ENCODE results near the gene ALDH16A1. TPM values are rescaled to one million over a fixed set of nuclear protein-coding genes. Genes with fewer than 3 reads are reported as not detected.

ALDH16A1 gene
- total and polyA plus RNA-seq, 2 of the 8 experiments (the other 6 are each of a cell fraction or from before 2014, with no cell fraction given): 30.5 to 34.3 TPM

DNA sequence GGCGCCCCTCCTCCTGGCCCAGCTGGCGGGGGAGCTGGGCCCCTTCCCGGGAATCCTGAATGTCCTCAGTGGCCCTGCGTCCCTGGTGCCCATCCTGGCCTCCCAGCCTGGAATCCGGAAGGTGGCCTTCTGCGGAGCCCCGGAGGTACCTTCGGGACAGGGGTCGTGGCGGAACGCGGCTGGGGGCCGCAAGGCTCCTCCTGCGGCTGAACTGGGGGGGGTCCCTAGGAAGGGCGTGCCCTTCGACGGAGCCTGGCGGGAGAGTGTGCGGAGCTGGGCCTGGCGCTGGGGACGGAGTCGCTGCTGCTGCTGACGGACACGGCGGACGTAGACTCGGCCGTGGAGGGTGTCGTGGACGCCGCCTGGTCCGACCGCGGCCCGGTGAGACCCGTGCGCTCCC is 8.6 kb downstream of the ALDH16A1 start (continued):
- TF ChIP-seq, protein P1, sequence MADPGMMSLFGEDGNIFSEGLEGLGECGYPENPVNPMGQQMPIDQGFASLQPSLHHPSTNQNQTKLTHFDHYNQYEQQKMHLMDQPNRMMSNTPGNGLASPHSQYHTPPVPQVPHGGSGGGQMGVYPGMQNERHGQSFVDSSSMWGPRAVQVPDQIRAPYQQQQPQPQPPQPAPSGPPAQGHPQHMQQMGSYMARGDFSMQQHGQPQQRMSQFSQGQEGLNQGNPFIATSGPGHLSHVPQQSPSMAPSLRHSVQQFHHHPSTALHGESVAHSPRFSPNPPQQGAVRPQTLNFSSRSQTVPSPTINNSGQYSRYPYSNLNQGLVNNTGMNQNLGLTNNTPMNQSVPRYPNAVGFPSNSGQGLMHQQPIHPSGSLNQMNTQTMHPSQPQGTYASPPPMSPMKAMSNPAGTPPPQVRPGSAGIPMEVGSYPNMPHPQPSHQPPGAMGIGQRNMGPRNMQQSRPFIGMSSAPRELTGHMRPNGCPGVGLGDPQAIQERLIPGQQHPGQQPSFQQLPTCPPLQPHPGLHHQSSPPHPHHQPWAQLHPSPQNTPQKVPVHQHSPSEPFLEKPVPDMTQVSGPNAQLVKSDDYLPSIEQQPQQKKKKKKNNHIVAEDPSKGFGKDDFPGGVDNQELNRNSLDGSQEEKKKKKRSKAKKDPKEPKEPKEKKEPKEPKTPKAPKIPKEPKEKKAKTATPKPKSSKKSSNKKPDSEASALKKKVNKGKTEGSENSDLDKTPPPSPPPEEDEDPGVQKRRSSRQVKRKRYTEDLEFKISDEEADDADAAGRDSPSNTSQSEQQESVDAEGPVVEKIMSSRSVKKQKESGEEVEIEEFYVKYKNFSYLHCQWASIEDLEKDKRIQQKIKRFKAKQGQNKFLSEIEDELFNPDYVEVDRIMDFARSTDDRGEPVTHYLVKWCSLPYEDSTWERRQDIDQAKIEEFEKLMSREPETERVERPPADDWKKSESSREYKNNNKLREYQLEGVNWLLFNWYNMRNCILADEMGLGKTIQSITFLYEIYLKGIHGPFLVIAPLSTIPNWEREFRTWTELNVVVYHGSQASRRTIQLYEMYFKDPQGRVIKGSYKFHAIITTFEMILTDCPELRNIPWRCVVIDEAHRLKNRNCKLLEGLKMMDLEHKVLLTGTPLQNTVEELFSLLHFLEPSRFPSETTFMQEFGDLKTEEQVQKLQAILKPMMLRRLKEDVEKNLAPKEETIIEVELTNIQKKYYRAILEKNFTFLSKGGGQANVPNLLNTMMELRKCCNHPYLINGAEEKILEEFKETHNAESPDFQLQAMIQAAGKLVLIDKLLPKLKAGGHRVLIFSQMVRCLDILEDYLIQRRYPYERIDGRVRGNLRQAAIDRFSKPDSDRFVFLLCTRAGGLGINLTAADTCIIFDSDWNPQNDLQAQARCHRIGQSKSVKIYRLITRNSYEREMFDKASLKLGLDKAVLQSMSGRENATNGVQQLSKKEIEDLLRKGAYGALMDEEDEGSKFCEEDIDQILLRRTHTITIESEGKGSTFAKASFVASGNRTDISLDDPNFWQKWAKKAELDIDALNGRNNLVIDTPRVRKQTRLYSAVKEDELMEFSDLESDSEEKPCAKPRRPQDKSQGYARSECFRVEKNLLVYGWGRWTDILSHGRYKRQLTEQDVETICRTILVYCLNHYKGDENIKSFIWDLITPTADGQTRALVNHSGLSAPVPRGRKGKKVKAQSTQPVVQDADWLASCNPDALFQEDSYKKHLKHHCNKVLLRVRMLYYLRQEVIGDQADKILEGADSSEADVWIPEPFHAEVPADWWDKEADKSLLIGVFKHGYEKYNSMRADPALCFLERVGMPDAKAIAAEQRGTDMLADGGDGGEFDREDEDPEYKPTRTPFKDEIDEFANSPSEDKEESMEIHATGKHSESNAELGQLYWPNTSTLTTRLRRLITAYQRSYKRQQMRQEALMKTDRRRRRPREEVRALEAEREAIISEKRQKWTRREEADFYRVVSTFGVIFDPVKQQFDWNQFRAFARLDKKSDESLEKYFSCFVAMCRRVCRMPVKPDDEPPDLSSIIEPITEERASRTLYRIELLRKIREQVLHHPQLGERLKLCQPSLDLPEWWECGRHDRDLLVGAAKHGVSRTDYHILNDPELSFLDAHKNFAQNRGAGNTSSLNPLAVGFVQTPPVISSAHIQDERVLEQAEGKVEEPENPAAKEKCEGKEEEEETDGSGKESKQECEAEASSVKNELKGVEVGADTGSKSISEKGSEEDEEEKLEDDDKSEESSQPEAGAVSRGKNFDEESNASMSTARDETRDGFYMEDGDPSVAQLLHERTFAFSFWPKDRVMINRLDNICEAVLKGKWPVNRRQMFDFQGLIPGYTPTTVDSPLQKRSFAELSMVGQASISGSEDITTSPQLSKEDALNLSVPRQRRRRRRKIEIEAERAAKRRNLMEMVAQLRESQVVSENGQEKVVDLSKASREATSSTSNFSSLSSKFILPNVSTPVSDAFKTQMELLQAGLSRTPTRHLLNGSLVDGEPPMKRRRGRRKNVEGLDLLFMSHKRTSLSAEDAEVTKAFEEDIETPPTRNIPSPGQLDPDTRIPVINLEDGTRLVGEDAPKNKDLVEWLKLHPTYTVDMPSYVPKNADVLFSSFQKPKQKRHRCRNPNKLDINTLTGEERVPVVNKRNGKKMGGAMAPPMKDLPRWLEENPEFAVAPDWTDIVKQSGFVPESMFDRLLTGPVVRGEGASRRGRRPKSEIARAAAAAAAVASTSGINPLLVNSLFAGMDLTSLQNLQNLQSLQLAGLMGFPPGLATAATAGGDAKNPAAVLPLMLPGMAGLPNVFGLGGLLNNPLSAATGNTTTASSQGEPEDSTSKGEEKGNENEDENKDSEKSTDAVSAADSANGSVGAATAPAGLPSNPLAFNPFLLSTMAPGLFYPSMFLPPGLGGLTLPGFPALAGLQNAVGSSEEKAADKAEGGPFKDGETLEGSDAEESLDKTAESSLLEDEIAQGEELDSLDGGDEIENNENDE (IDR thresholded peaks at IDR 0.05; ENCODE audit: insufficient replicate concordance, low read length): no peak
- no peak for TF ChIP-seq CREB1 (IDR thresholded peaks at IDR 0.05)
- no peak for TF ChIP-seq CEBPB (IDR thresholded peaks at IDR 0.05; ENCODE audit: low read depth, low read length)
- TF ChIP-seq TAF7 (optimal IDR thresholded peaks at IDR 0.05; ENCODE audit: borderline replicate concordance, low read depth, low read length): no peak
- no peak for TF ChIP-seq RXRA (IDR thresholded peaks at IDR 0.05; ENCODE audit: insufficient read depth, low read depth, low read length)
- TF ChIP-seq SRF (IDR thresholded peaks at IDR 0.05; ENCODE audit: low read depth, low read length): no peak
- no peak for TF ChIP-seq PHF8 (conservative IDR thresholded peaks at IDR 0.05; ENCODE audit: low read depth, low read length)
- TF ChIP-seq POU5F1 (IDR thresholded peaks at IDR 0.05; ENCODE audit: low read depth, low read length): no peak
- TF ChIP-seq GABPA (IDR thresholded peaks at IDR 0.05; ENCODE audit: borderline replicate concordance, insufficient read depth, low read length): no peak
- TF ChIP-seq TAF1 (IDR thresholded peaks at IDR 0.05; ENCODE audit: low read depth, low read length): no peak
- TF ChIP-seq, protein P2, sequence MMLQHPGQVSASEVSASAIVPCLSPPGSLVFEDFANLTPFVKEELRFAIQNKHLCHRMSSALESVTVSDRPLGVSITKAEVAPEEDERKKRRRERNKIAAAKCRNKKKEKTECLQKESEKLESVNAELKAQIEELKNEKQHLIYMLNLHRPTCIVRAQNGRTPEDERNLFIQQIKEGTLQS (IDR thresholded peaks at IDR 0.05; ENCODE audit: insufficient read depth, low read depth, low read length): no peak
- TF ChIP-seq CTBP2 (IDR thresholded peaks at IDR 0.05; ENCODE audit: borderline replicate concordance, insufficient read depth, insufficient read length, low read length): no peak

Measured in H1 (cell line).